Stimulated activated CD8-positive, alpha-beta memory T cell treated with anti-CD3 and anti-CD28 coated beads, Interleukin-2, amount 100 ng/mL, for 48 hours (primary cell): ENCODE results near the gene SCAF8.
"Not testable (repeated sequence)": the region's sequence is repeated elsewhere in the genome, so short reads cannot be mapped to it uniquely, and the experiment has no call there.

Experiments
- DNase-seq, 2 donors: peaks; one replicate each; pipeline ENCODE4 v3.0.0-alpha.2; 2020; ENCODE audit warnings: low read depth in 2 of 2

The SCAF8 gene

GRCh38 chr6:154733183-154733625, at the start of gene SCAF8:
Gene SCAF8, plus strand, starts transcription at chr6:154733416. Its CDS starts 485 bp downstream, at chr6:154733901.
- DNase-seq = peak; percentile 72 to 81

GRCh38 chr6:154683756-154684523, 49.3 kb upstream of the SCAF8 start:
- no peak for DNase-seq

- no peak for DNase-seq
Measured at GRCh38 chr6:154686162-154686561, 47.1 kb upstream of the SCAF8 start.

- DNase-seq = no peak
Measured at GRCh38 chr6:154689493-154690255, 43.5 kb upstream of the SCAF8 start.

- no peak for DNase-seq
Measured at GRCh38 chr6:154690857-154691256, 42.4 kb upstream of the SCAF8 start.

- no peak for DNase-seq
Measured at GRCh38 chr6:154696661-154697060, 36.6 kb upstream of the SCAF8 start.

- no peak for DNase-seq
Measured at GRCh38 chr6:154703124-154703523, 30.1 kb upstream of the SCAF8 start.

- DNase-seq = no peak
Measured at GRCh38 chr6:154705471-154706113, 27.6 kb upstream of the SCAF8 start.

- no peak for DNase-seq
Measured at GRCh38 chr6:154706389-154706788, 26.8 kb upstream of the SCAF8 start.

GRCh38 chr6:154709621-154710020, 23.6 kb upstream of the SCAF8 start:
- no peak for DNase-seq

- no peak for DNase-seq
Measured at GRCh38 chr6:154710689-154711088, 22.5 kb upstream of the SCAF8 start.

GRCh38 chr6:154715446-154715845, 17.8 kb upstream of the SCAF8 start:
- DNase-seq = no peak

GRCh38 chr6:154716350-154716749, 16.9 kb upstream of the SCAF8 start:
- DNase-seq = not testable (repeated sequence)

- DNase-seq = no peak
Measured at GRCh38 chr6:154719433-154719832, 13.8 kb upstream of the SCAF8 start.

- DNase-seq = no peak
Measured at GRCh38 chr6:154719854-154720253, 13.4 kb upstream of the SCAF8 start.

- no peak for DNase-seq
Measured at GRCh38 chr6:154721460-154721859, 11.8 kb upstream of the SCAF8 start.

GRCh38 chr6:154726887-154727286, 6.3 kb upstream of the SCAF8 start:
- DNase-seq = no peak

GRCh38 chr6:154731296-154732218, 1.7 kb upstream of the SCAF8 start:
- no peak for DNase-seq

- DNase-seq = no peak
Measured at GRCh38 chr6:154732538-154733182, 556 bp upstream of the SCAF8 start.

GRCh38 chr6:154733626-154734382, 588 bp downstream of the SCAF8 start:
- peak; percentile 78 to 79 for DNase-seq
